Measurements from ENCODE around the gene RAB11FIP4. TPM values are rescaled to one million over a fixed set of nuclear protein-coding genes. Genes with fewer than 3 reads are reported as not detected.

The RAB11FIP4 gene
- total RNA-seq, 1 experiment from 2014 or later, result 2.5 TPM

DNA sequence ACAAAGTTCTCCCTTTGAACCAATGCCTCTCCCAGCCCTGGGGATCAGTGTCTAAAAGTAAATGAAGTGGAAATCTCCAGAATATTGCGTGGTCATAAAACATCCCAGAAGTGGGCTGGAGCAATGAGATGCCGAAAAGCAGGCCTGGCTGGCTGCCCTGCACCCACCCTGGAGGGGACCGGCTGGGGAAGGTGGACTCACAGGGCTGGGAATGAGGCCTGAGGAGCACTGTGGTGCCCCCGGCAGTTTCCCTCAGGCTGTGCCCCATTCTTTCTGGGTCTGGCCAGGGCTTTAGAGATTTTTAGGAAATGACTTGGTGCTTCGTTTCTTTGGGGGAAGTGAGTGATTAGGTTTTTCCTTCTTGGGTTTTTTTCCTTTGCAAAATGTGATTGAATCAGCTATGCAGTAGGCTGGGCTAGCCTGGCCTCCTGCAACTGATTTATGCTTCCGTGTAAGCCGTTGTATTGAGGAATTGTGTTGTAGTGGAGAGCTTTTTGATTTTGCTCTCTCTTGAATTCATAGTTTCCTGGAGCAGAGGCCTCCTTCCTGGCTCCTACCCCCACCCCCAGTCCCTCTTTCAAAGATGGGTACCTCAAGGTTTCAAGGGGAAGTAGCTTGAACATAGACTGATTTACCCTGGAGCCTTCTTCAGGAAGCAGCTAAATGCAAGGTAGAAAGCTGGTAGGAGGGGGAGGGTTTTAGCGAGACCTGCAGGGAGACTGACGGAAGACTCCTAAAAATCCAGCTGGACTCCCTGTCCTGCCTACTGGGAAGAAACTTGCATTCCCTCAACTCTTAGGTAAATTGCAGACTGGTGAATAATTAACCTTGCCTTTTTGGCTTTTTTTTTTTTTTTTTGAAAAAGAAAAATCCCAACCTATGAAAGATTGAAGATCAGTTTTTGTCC lies 170.2 kb downstream of the RAB11FIP4 start:
- no peak for DNase-seq (ENCODE audit: low read depth in 1 of 2, low spot score in 2 of 2)
- H3K36me3 ChIP-seq, result peaks cover 6% of the 10 kb centered on the region; the same call in 1 of the 2 replicates

GRCh38 chr17:31562376-31562840 lies 170.9 kb downstream of the RAB11FIP4 start:
- H3K4me1 ChIP-seq (replicated peaks), result peaks cover 44% of the 10 kb centered on the region
- peaks cover 6% of the 10 kb centered on the region; the same call in 1 of the 2 replicates for H3K36me3 ChIP-seq
- no peak overlapping the region for H3K27ac ChIP-seq
- no peak for DNase-seq (ENCODE audit: low read depth in 1 of 2, low spot score in 2 of 2)
- no peak overlapping the region for H3K4me3 ChIP-seq
- H3K9me3 ChIP-seq (replicated peaks), result peaks cover 13% of the 10 kb centered on the region
- no peaks in the 10 kb centered on the region for H3K27me3 ChIP-seq (replicated peaks)

More for the DNA sequence above, 170.2 kb downstream of the RAB11FIP4 start:
- Histone ChIP-seq H3K4me3 (no peak overlapping the region), H3K9me3 (replicated peaks) (peaks cover 13% of the 10 kb centered on the region), H3K27me3 (replicated peaks) (no peaks in the 10 kb centered on the region), H3K27ac (no peak overlapping the region), H3K4me1 (replicated peaks) (peaks cover 40% of the 10 kb centered on the region)

- Histone ChIP-seq H3K9me3 (replicated peaks) (peaks cover 11% of the 10 kb centered on the region), H3K4me3 (no peak overlapping the region), H3K36me3 (peaks cover 5% of the 10 kb centered on the region; the same call in 1 of the 2 replicates), H3K27me3 (replicated peaks) (no peaks in the 10 kb centered on the region), H3K27ac (no peak overlapping the region), H3K4me1 (replicated peaks) (peaks cover 39% of the 10 kb centered on the region)
- DNase-seq (ENCODE audit: low read depth in 1 of 2, low spot score in 2 of 2), result no peak
Measured at GRCh38 chr17:31564291-31564690, 172.8 kb downstream of the RAB11FIP4 start.

DNA sequence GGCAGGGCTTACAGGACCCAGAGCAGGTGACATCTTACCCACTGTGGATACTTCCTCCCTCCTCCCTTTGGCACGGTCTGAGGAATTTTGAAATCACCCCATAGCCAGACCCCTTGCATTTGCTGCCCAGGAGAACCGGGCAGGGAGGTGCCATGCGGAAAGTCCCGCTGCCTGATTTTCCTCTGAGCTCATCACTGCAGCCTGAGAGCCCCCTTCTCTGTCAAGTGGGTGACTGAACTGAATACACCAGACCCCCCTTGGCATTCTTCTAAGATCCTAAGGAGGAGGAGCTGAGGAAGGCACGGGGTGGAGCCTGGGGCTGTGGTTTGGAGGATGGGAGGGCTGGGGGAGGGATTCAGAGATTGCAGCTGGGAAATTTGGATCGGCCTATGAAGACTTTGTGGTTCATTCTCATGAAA lies 173.4 kb downstream of the RAB11FIP4 start:
- Histone ChIP-seq H3K27me3 (replicated peaks) (no peaks in the 10 kb centered on the region), H3K27ac (no peak overlapping the region), H3K4me3 (no peak overlapping the region), H3K4me1 (replicated peaks) (peaks cover 33% of the 10 kb centered on the region), H3K9me3 (replicated peaks) (peaks cover 5% of the 10 kb centered on the region; the same call in 1 of the 2 replicates), H3K36me3 (no peaks in the 10 kb centered on the region)
- peak; percentile 38 to 55 for DNase-seq (ENCODE audit: low read depth in 1 of 2, low spot score in 2 of 2)

GRCh38 chr17:31565652-31566051 lies 174.2 kb downstream of the RAB11FIP4 start:
- Histone ChIP-seq H3K4me1 (replicated peaks) (peaks cover 29% of the 10 kb centered on the region), H3K27me3 (replicated peaks) (no peaks in the 10 kb centered on the region), H3K9me3 (replicated peaks) (no peaks in the 10 kb centered on the region), H3K36me3 (no peaks in the 10 kb centered on the region), H3K4me3 (no peak overlapping the region), H3K27ac (no peak overlapping the region)
- no peak for DNase-seq (ENCODE audit: low read depth in 1 of 2, low spot score in 2 of 2)

GRCh38 chr17:31566247-31566991 lies 174.9 kb downstream of the RAB11FIP4 start:
- no peak overlapping the region for H3K4me3 ChIP-seq
- no peak overlapping the region for H3K27ac ChIP-seq
- H3K36me3 ChIP-seq, result no peaks in the 10 kb centered on the region
- DNase-seq (ENCODE audit: low read depth in 1 of 2, low spot score in 2 of 2), result no peak
- H3K4me1 ChIP-seq (replicated peaks), result peaks cover 30% of the 10 kb centered on the region
- no peaks in the 10 kb centered on the region for H3K9me3 ChIP-seq (replicated peaks)
- no peaks in the 10 kb centered on the region for H3K27me3 ChIP-seq (replicated peaks)

GRCh38 chr17:31566992-31567373 lies 175.5 kb downstream of the RAB11FIP4 start:
- no peak for DNase-seq (ENCODE audit: low read depth in 1 of 2, low spot score in 2 of 2)
- Histone ChIP-seq H3K36me3 (no peaks in the 10 kb centered on the region), H3K27ac (no peak overlapping the region), H3K27me3 (replicated peaks) (no peaks in the 10 kb centered on the region), H3K4me1 (replicated peaks) (peaks cover 28% of the 10 kb centered on the region), H3K4me3 (no peak overlapping the region), H3K9me3 (replicated peaks) (no peaks in the 10 kb centered on the region)

- no peak overlapping the region for H3K4me3 ChIP-seq
- DNase-seq (ENCODE audit: low read depth in 1 of 2, low spot score in 2 of 2), result no peak
- H3K27ac ChIP-seq, result no peak overlapping the region
- no peaks in the 10 kb centered on the region for H3K9me3 ChIP-seq (replicated peaks)
- peaks cover 28% of the 10 kb centered on the region for H3K4me1 ChIP-seq (replicated peaks)
- H3K27me3 ChIP-seq (replicated peaks), result no peaks in the 10 kb centered on the region
- no peaks in the 10 kb centered on the region for H3K36me3 ChIP-seq
Measured at GRCh38 chr17:31568121-31568520, 176.6 kb downstream of the RAB11FIP4 start.

GRCh38 chr17:31568539-31568938 lies 177.1 kb downstream of the RAB11FIP4 start:
- no peaks in the 10 kb centered on the region for H3K36me3 ChIP-seq
- no peaks in the 10 kb centered on the region for H3K27me3 ChIP-seq (replicated peaks)
- H3K4me3 ChIP-seq, result no peak overlapping the region
- no peak for DNase-seq (ENCODE audit: low read depth in 1 of 2, low spot score in 2 of 2)
- H3K27ac ChIP-seq, result no peak overlapping the region
- no peaks in the 10 kb centered on the region for H3K9me3 ChIP-seq (replicated peaks)
- H3K4me1 ChIP-seq (replicated peaks), result peaks cover 28% of the 10 kb centered on the region

DNA sequence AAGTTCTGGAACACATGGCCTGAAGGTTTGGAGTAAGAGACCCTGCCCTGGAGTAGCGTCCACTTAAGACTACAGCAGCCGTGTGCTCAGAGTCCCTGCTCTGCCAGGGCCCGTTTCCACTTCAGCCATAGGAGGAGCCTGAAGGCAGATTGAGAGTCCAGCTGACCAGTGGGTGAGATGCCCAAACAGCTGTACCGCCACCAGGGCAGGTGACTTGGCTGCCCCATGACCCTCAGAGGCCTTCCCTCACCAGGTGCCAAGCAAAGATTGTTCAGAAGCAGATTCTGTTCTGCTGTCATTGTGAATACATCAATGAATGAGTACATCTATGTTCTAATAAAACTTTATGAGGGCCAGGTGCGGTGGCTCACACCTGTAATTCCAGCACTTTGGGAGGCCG lies 178.8 kb downstream of the RAB11FIP4 start:
- H3K4me1 ChIP-seq (replicated peaks), result peaks cover 24% of the 10 kb centered on the region
- H3K36me3 ChIP-seq, result no peaks in the 10 kb centered on the region

GRCh38 chr17:31570951-31571892 lies 179.7 kb downstream of the RAB11FIP4 start:
- Histone ChIP-seq H3K4me3 (no peak overlapping the region), H3K36me3 (no peaks in the 10 kb centered on the region), H3K27me3 (replicated peaks) (no peaks in the 10 kb centered on the region), H3K9me3 (replicated peaks) (no peaks in the 10 kb centered on the region), H3K4me1 (replicated peaks) (peaks cover 18% of the 10 kb centered on the region), H3K27ac (no peak overlapping the region)
- no peak for DNase-seq (ENCODE audit: low read depth in 1 of 2, low spot score in 2 of 2)

More for the DNA sequence above, 178.8 kb downstream of the RAB11FIP4 start:
- no peak overlapping the region for H3K4me3 ChIP-seq
- no peaks in the 10 kb centered on the region for H3K9me3 ChIP-seq (replicated peaks)
- DNase-seq (ENCODE audit: low read depth in 1 of 2, low spot score in 2 of 2), result no peak
- H3K27ac ChIP-seq, result no peak overlapping the region
- no peaks in the 10 kb centered on the region for H3K27me3 ChIP-seq (replicated peaks)

DNA sequence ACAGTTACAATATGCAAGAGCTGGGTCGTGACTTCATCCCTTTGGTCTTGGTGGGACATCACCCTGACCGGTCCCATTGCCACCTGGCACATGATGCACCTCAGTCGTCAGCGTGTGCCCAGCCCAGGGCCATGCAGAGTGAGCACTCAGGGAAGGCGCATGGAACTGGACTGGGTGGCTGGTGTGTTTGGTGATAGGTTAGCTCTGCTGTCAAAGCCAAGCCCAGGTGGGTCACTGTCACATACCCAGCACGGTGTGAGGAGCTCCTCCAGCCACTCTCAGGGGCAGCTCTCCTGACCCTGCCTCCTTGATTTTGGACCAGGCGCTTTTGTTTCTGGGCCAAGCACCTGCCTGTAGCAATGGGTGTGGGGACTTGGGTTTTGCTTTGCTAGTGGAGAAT lies 180.9 kb downstream of the RAB11FIP4 start:
- no peak overlapping the region for H3K27ac ChIP-seq
- no peaks in the 10 kb centered on the region for H3K9me3 ChIP-seq (replicated peaks)
- DNase-seq (ENCODE audit: low read depth in 1 of 2, low spot score in 2 of 2), result no peak
- no peaks in the 10 kb centered on the region for H3K27me3 ChIP-seq (replicated peaks)
- no peak overlapping the region for H3K4me3 ChIP-seq
- H3K4me1 ChIP-seq (replicated peaks), result peaks cover 15% of the 10 kb centered on the region
- no peaks in the 10 kb centered on the region for H3K36me3 ChIP-seq

- Histone ChIP-seq H3K27ac (no peak overlapping the region), H3K9me3 (replicated peaks) (no peaks in the 10 kb centered on the region), H3K36me3 (no peaks in the 10 kb centered on the region), H3K27me3 (replicated peaks) (no peaks in the 10 kb centered on the region), H3K4me1 (replicated peaks) (peaks cover 8% of the 10 kb centered on the region), H3K4me3 (no peak overlapping the region)
- no peak for DNase-seq (ENCODE audit: low read depth in 1 of 2, low spot score in 2 of 2)
Measured at GRCh38 chr17:31573047-31573446, 181.6 kb downstream of the RAB11FIP4 start.

Measured in SJSA1 (cell line).